HG03060 (cell line): Measurements from ENCODE around the gene AKR1B1.

Experiments used
- ATAC-seq: cut with Tn5 transposase; IDR thresholded peaks from one replicate; pipeline ENCODE4 v1.9.1; 2021; ENCODE audit warnings: low read depth, moderate number of reproducible peaks; ENCODE audit not compliant: unreplicated experiment

The AKR1B1 gene

GRCh38 chr7:134470864-134471263 is 12.0 kb upstream of the AKR1B1 start:
- ATAC-seq, result no peak

- ATAC-seq, result no peak
These were observed 10.7 kb upstream of the AKR1B1 start for GRCh38 chr7:134469622-134470021.

DNA sequence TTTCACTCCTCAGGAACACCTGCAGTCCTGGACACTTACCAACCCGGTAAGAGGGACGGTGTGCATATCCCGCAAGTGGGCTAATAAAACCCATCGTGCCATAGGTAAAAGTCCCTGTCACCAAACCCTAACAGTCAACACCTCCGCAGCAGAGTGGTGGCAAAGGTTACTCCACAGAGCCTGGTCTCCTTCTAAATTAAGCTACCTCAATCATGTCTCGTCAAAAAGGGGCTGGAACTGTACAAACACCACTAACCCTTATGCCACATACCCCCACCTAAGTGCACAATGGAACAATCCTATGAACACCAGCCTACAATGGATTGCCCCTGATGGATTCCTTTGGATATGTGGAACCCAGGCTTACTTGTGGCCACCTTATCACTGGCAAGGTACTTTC is 9.6 kb upstream of the AKR1B1 start:
- no peak for ATAC-seq

GRCh38 chr7:134468054-134468453 is 9.2 kb upstream of the AKR1B1 start:
- ATAC-seq, result no peak

DNA sequence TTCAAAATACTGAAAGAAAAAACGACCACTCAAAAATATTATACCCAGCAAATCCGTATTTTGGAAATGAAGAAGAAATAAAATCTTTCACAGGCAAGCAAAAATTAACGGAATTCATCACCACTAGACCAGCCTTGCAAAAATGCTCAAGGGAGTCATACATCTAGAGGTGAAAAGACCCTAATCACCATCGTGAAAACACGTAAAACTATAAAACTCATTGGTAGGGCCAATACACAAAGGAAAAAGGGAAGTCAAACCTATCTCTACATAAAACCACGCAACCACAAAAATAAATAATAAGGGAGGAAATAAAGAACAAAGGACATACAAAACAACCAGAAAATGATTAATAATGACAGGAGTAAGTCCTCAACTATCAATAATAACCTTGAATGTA is 6.6 kb upstream of the AKR1B1 start:
- ATAC-seq, result no peak

DNA sequence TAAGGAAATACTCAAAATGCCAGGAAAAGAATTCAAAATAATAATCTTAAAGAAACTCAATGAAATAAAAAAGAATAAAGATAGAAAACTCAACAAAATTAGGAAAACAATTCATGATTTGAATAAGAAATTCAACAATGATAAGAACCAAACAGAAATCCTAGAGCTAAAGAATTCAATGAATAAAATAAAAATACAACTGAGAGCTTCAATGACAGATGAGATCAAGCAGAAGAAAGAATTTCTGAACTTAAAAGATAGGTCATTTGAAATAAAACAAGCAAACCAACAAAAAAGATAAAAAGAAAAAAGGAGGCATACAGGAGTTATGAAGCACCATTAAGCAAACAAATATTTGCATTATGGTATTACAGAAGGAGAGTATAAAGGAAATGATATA is 5.6 kb upstream of the AKR1B1 start:
- no peak for ATAC-seq

DNA sequence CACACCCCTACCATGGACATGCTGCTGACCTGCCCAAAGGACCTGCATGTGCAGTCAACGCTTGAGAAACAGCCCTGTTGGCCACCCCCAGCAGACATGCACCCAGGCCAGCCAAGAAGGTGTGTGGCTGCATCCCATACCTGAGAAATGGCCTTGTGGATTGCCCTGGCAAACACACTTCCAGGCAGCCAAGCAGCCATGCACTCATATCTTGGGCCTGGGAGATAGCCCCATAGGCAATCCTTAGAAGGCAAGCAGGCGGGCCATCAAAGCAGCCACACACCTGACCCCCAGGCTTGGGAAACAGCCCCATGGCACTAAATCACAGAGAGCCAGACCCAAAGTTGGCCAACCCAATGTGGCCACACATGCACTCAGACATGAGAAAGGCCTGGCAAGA is 4.9 kb upstream of the AKR1B1 start:
- ATAC-seq, result no peak

DNA sequence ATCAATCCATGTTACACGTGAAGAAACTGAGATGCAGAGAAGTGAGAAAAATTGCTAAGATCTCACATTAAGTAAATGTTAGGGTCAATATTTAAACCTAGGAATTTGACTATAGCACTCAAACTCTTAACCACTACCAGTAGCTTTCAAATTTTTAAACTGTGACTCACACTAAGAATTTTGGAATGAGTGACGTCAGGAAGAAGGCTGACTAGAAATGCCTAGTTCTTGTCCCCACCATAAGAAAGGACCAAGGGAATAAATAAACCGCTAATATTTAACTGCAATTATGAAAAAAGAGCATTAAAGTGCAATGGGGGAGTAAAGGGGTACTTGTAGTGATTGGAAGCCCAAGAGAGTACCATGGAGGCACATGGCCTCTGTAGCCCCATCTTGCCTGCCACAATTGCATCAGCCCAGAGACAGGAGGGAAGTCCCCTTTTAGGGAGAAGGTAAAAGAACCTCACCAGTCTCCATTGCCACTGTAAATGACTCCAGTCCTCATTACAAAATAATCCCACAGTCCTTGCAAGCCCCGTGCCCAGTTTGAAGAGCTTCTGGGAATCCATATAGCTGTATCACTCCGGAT is 3.5 kb upstream of the AKR1B1 start:
- ATAC-seq, result no peak

DNA sequence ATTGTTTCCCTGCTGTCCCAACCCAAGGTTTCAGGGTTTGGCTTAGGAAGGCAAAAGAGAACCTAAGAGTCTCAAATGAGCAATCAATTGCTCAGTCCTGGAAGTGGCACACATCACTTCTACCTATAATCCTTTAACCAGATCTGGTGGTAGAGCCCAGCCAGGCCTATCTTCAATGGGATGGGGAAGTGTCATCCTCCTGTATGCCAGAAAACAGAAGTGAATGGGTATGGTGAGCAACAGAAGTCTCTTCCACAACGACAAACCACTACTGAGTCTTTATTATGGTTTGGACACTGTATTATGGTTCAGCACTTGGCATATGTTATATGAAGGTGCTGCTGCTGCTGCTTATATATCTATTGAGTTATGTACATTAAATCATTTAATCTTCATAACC is 3.0 kb upstream of the AKR1B1 start:
- no peak for ATAC-seq

DNA sequence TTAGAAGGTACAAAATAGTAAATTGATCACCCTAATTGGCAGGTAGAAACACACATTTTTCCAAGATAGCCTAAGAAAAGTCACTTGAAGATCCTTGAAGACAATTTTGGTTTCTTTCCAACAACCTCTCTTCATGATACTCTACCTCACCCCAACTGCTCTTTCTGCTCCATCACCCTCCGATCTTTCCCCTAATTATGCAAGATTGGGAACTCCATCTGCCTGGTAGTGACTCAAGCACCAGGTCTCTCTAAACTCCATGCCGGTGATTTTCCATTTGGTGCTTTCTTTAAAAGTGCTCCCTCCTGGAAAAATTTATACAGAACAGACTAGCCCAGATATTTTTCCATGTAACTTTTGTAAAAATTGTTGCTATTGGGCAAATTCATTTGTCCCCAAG is 1.1 kb upstream of the AKR1B1 start:
- ATAC-seq, result no peak

- peak; percentile 28 for ATAC-seq
These were observed 527 bp downstream of the AKR1B1 start for GRCh38 chr7:134458341-134458805.

- no peak for ATAC-seq
These were observed 1.7 kb downstream of the AKR1B1 start for GRCh38 chr7:134457210-134457609.

GRCh38 chr7:134454277-134454676 is 4.6 kb downstream of the AKR1B1 start:
- ATAC-seq, result no peak

- ATAC-seq, result no peak
These were observed 5.4 kb downstream of the AKR1B1 start for GRCh38 chr7:134453518-134453917.

DNA sequence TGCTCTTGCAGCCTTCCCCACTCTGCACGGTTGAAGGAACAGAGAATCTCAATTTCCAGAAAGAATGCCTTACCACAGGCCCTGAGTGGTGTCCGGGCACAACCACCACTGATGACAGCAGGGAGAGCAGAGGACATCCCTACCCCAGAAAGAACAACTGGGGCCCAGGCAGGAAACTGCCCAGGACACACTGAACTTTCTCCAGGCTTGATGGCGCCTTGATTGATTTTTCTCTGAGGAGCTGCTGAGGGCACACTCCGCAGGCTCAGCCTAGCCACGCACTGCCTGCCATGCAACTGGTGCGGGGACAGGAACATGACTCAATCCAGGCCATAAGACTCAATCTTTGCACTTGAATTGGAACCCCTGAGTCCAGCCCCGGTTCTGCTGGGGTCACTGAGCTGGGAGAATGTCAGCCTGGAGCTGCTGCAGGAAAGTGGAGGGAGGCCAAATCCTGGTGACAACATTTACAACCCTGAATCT is 5.9 kb downstream of the AKR1B1 start:
- ATAC-seq, result no peak

DNA sequence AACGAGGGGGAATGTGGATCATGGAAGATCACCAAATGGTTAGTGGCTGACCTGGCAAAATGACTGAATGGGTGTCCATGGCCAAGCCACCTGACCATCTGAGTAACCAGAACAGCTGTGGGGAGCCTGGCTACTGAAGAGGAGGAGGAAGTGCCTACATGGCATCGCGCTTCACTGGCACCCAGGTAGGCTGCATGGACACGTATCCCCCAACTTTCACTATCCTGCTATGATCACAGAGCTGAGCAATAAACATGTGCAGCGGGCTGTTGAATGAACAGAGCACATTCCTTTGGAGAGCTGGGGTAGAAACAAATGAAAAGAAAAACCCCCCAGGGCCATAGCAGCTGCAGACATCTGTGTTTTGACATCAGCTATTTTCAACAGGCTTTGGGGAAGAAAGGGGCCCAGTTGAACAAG is 6.5 kb downstream of the AKR1B1 start:
- no peak for ATAC-seq

- no peak for ATAC-seq
These were observed 7.2 kb downstream of the AKR1B1 start for GRCh38 chr7:134451656-134452055.

- no peak for ATAC-seq
These were observed 8.5 kb downstream of the AKR1B1 start for GRCh38 chr7:134450294-134451000.

DNA sequence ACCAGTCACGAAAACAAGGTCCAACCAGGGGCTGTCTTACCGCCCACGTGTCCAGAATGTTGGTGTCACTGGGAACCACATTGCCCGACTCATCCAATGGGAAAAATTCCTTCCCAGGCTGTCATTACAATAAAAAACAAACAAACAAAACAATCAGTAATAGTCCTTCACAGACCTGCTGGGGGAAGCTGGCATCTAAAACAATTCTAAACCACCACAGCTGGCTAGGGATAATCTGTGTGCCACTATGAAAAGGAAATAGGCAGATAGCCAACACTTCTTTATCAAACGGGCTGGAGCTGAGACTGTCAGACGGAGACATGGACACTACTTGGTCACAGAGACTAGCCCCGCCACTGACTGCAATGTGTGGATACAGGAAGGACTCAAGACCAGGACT is 9.2 kb downstream of the AKR1B1 start:
- no peak for ATAC-seq

GRCh38 chr7:134448356-134449229 is 10.3 kb downstream of the AKR1B1 start:
- ATAC-seq, result no peak

DNA sequence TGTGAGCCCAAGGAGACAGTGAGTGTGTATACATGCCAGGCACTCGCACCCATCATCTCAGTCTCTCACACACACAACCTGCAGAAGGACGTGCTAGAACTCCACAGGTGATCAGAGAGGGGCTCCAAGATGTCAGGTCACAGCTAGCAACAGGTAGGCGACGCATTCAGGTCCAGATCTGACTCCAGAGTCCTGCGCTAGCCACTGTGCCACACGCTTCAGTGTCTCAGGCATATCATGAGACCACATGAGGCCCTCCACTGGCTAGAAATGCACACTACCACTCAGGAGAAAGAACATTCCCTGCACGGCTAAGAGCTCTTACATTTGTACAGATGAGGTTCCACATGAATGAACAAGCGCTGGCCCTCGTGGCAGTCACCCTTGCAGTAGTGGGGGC is 11.5 kb downstream of the AKR1B1 start:
- no peak for ATAC-seq
